HepG2 (cell line): ENCODE measurements around the gene PRKCZ. TPM values are rescaled to one million over a fixed set of nuclear protein-coding genes. Genes with fewer than 3 reads are reported as not detected.

ENCODE experiments used
- ATAC-seq: fragments of 200-7000 bp; cut with Tn5 transposase; 3 replicates; pipeline ENCODE4 v1.9.1; 2020; ENCODE audit warnings: mild to moderate bottlenecking, moderate library complexity
- BruUV-seq: library from RNA; stranded (reverse); fragments of 400-500 nt; replicated peaks from 2 replicates; lab custom pipeline; 2021; lab: Mats Ljungman, UMichigan
- CTCF ChIA-PET: fragments of 300-600 bp; formaldehyde crosslinking; extraction: SDS; loops from one replicate; lab custom pipeline; 2021; ENCODE audit warnings: low total read pairs, inconsistent platforms, low intra/inter-chr PET ratio; lab: Yijun Ruan, JAX
- POLR2A ChIA-PET: fragments of 350-600 bp; sonication (Branson Sonifier 250); formaldehyde crosslinking; loops from one replicate; lab custom pipeline; 2020; ENCODE audit warnings: antibody characterized with exemption, inconsistent platforms; lab: Yijun Ruan, JAX
- DNase-seq: peaks from one replicate; pipeline ENCODE4 v3.0.0-alpha.2; 2015; ENCODE audit warnings: low spot score
- FAIRE-seq: peaks from 3 replicates; lab custom pipeline; 2011; peaks lifted over from hg19 to GRCh38; lab: Jason Lieb, UNC
- H2AFZ ChIP-seq: one replicate; pipeline ENCODE4 v1.6.1; 2011; ENCODE audit warnings: low read length, inconsistent platforms
- H3K27ac ChIP-seq: fragments of 300-600 bp; 3 replicates; pipeline ENCODE4 v1.8.0; 2011; ENCODE audit warnings: mixed run types, mild to moderate bottlenecking, mixed read lengths, low read length, inconsistent platforms; ENCODE audit not compliant: insufficient read depth; ENCODE audit errors: extremely low read length
- H3K27me3 ChIP-seq, 2 experiments: fragments of 200-600 bp in 1 of 2; 2 replicates in 1 of 2; 3 replicates in 1 of 2; pipeline versions ENCODE4 v1.6.0 to v1.8.0; 2011; ENCODE audit warnings: low read length in 2 of 2, mild to moderate bottlenecking in 2 of 2, moderate library complexity in 2 of 2, inconsistent platforms in 1 of 2; ENCODE audit not compliant: insufficient read depth in 2 of 2, control insufficient read depth in 1 of 2
- H3K36me3 ChIP-seq, 2 experiments: fragments of 200-600 bp in 1 of 2; replicated peaks in 1 of 2; 2 replicates in 1 of 2; 3 replicates in 1 of 2; pipeline versions ENCODE4 v1.5.1 to v1.8.0; 2011; ENCODE audit warnings: low read length in 2 of 2, inconsistent platforms in 1 of 2; ENCODE audit not compliant: insufficient read depth in 2 of 2, control insufficient read depth in 1 of 2
- H3K4me1 ChIP-seq: 2 replicates; pipeline ENCODE4 v1.5.1; 2012; ENCODE audit warnings: low read length, inconsistent platforms; ENCODE audit not compliant: insufficient read depth
- H3K4me2 ChIP-seq: 2 replicates; pipeline ENCODE4 v1.6.0; 2011; ENCODE audit warnings: low read depth, low read length, inconsistent platforms
- H3K4me3 ChIP-seq, 3 experiments: fragments of 200-600 bp in 1 of 3; sonication (generic), shearing (Covaris generic) in 1 of 3; replicated peaks in 1 of 3; 2 replicates each; pipeline ENCODE4 v1.5.1; 2011 to 2016; ENCODE audit warnings: low read length in 3 of 3, inconsistent platforms in 2 of 3, low read depth in 2 of 3, mild to moderate bottlenecking in 2 of 3, control low read depth in 1 of 3, mixed read lengths in 1 of 3; ENCODE audit not compliant: insufficient read depth in 1 of 3
- H3K79me2 ChIP-seq: one replicate; pipeline ENCODE4 v1.6.1; 2011; ENCODE audit warnings: low read length, inconsistent platforms; ENCODE audit not compliant: insufficient read depth
- H3K9ac ChIP-seq: 2 replicates; pipeline ENCODE4 v1.6.0; 2011; ENCODE audit warnings: mild to moderate bottlenecking, low read depth, low read length, inconsistent platforms; ENCODE audit not compliant: insufficient read depth
- H3K9me3 ChIP-seq: 2 replicates; pipeline ENCODE4 v1.5.1; 2012; ENCODE audit warnings: mild to moderate bottlenecking, low read length
- H4K20me1 ChIP-seq: 2 replicates; pipeline ENCODE4 v1.6.0; 2011; ENCODE audit warnings: inconsistent platforms, mild to moderate bottlenecking, low read length, moderate library complexity; ENCODE audit not compliant: insufficient read depth
- BCL6 ChIP-seq: IDR thresholded peaks from 2 replicates; pipeline ENCODE4 v1.6.1; 2016; ENCODE audit warnings: missing genetic modification reagents, missing compliant biosample characterization
- CREB1 ChIP-seq, 2 experiments: fragments of 450-650 bp in 1 of 2; IDR thresholded peaks; 2 replicates each; pipeline ENCODE4 v1.6.1; 2016 to 2017; ENCODE audit warnings: control low read depth in 1 of 2, mild to moderate bottlenecking in 1 of 2, missing compliant biosample characterization in 1 of 2, missing genetic modification characterization in 1 of 2
- FIP1L1 ChIP-seq: fragments of 200-400 bp; formaldehyde crosslinking; IDR thresholded peaks from 2 replicates; pipeline ENCODE4 v1.6.1; 2018; ENCODE audit warnings: low read depth, mild to moderate bottlenecking, low read length, moderate library complexity, borderline replicate concordance; ENCODE audit not compliant: insufficient read depth
- HNRNPL ChIP-seq: fragments of 200-400 bp; formaldehyde crosslinking; IDR thresholded peaks from 2 replicates; pipeline ENCODE4 v1.6.1; 2017; ENCODE audit warnings: mild to moderate bottlenecking, low read depth, low read length
- MIER2 ChIP-seq: IDR thresholded peaks from 2 replicates; pipeline ENCODE4 v1.6.1; 2016; ENCODE audit warnings: missing biosample characterization, missing genetic modification reagents
- PRPF4 ChIP-seq: fragments of 200-400 bp; formaldehyde crosslinking; IDR thresholded peaks from 2 replicates; pipeline ENCODE4 v1.6.1; 2016; ENCODE audit warnings: low read length, low read depth; ENCODE audit not compliant: poor library complexity, severe bottlenecking
- RARA ChIP-seq: IDR thresholded peaks from 2 replicates; pipeline ENCODE4 v1.6.1; 2016; ENCODE audit warnings: missing genetic modification reagents, missing compliant biosample characterization
- RBM22 ChIP-seq: fragments of 200-400 bp; formaldehyde crosslinking; optimal IDR thresholded peaks from 2 replicates; pipeline ENCODE3; 2017; ENCODE audit warnings: mild to moderate bottlenecking, low read length, moderate library complexity
- SMAD3 ChIP-seq: sonication (generic); formaldehyde crosslinking; IDR thresholded peaks from 2 replicates; pipeline ENCODE4 v1.4.0; 2020; ENCODE audit warnings: missing genetic modification reagents
- ZBTB21 ChIP-seq: sonication (generic); formaldehyde crosslinking; IDR thresholded peaks from 2 replicates; pipeline ENCODE4 v1.4.0; 2020; ENCODE audit warnings: missing genetic modification reagents
- ZNF124 ChIP-seq: sonication (generic); formaldehyde crosslinking; IDR thresholded peaks from 2 replicates; pipeline ENCODE4 v1.4.0; 2020; ENCODE audit warnings: missing genetic modification reagents
- ZNF484 ChIP-seq: sonication (generic); formaldehyde crosslinking; IDR thresholded peaks from 2 replicates; pipeline ENCODE4 v1.5.1; 2020; ENCODE audit warnings: mild to moderate bottlenecking, low read depth, missing genetic modification reagents, borderline replicate concordance
- WGBS: methylation state at CpG from one replicate; pipeline ENCODE4 v1.1.6; 2017; ENCODE audit warnings: low lambda C conversion rate; 5-methylcytosine and 5-hydroxymethylcytosine counted together
- in situ Hi-C: cut with HindIII; loops from 2 replicates; pipeline ENCODE4 v1.10.0; 2017; ENCODE audit warnings: low pct_unique_long_range_greater_than_20kb; ENCODE audit not compliant: extremely low pct_ligation_motif_present
- intact Hi-C: fragments of 100-400 bp; cut with micrococcal nuclease; formaldehyde crosslinking; loops from one replicate; pipeline ENCODE4 v1.10.0; 2022; ENCODE audit not compliant: unreplicated experiment
- polyA plus RNA-seq, 8 experiments: library from polyadenylated mRNA; depleted of rRNA in 3 of 8; stranded (reverse) in 7 of 8; unstranded in 1 of 8; fragments of >200 nt; fragmentation: Illumina TruSeq in 4 of 8; extraction: Trizol in 4 of 8; gene quantifications; 2 replicates each; pipeline versions ENCODE4 v1.2.1 to v1.2.3, GENCODE V29; 2011 to 2016; ENCODE audit warnings: low read depth in 4 of 8, missing spikeins in 1 of 8, mixed read lengths in 1 of 8; ENCODE audit not compliant: insufficient read depth in 1 of 8
- total RNA-seq, 5 experiments: library from RNA; depleted of rRNA; stranded (reverse); fragments of >200 nt; fragmentation: Illumina TruSeq; extraction: Trizol; gene quantifications; 2 replicates each; pipeline ENCODE4 v1.2.3, GENCODE V29; 2016; ENCODE audit warnings: low read depth in 1 of 5

PRKCZ gene
- total and polyA plus RNA-seq, 2 of the 13 experiments (the other 11 are each of a cell fraction or from before 2014, with no cell fraction given), result 34.7 to 85.2 TPM

- TF ChIP-seq HNRNPL (0 out of 2 replicates have a peak, but pooled peaks have one; percentile 26), SMAD3 (CRISPR knock-in tag) (no peak)
These were observed 83.6 kb downstream of the PRKCZ start (continued) for GRCh38 chr1:2133879-2134215.

- no peaks in the 10 kb centered on the region for H3K27me3 ChIP-seq
- ChIA-PET POLR2A (no interaction called here), CTCF (no interaction called here)
- peaks cover 15% of the 10 kb centered on the region for H3K79me2 ChIP-seq
- H3K9ac ChIP-seq, result peak overlapping the region; percentile 89
- 1% methylated on average over 9 of the region's 9 CpGs for WGBS
- ATAC-seq, result peak; percentile 13
- H3K27ac ChIP-seq, result peak overlapping the region; percentile 96
- H3K4me3 ChIP-seq, result peak overlapping the region; percentile 61 to 77 (median 62); a peak in 5 of 6 replicates
- TSS peak; percentile 84 for BruUV-seq
- no peaks in the 10 kb centered on the region for H3K9me3 ChIP-seq
- intact Hi-C loops, result no loop called here
- TF ChIP-seq BCL6 (CRISPR knock-in tag) (peak; percentile 14; the same call in 1 of the 2 replicates), ZBTB21 (CRISPR knock-in tag) (no peak), CREB1 (IDR thresholded peaks at IDR 0.05) (no peak), CREB1 (CRISPR knock-in tag; IDR thresholded peaks at IDR 0.05) (0 out of 2 replicates have a peak, but pooled peaks have one; percentile 40)
- H4K20me1 ChIP-seq, result no peaks in the 10 kb centered on the region
- H3K36me3 ChIP-seq, result peaks cover 0 to 9% of the 10 kb centered on the region in 2 experiments; a peak in 2 of 5 replicates
- FAIRE-seq, result peak; percentile 8
- peaks cover 72% of the 10 kb centered on the region for H3K4me1 ChIP-seq
- H2AFZ ChIP-seq, result no peak overlapping the region
- H3K4me2 ChIP-seq, result peak overlapping the region; percentile 94
- in situ Hi-C loops, result no loop called here
- peak; percentile 70 for DNase-seq
These were observed 84.0 kb downstream of the PRKCZ start for GRCh38 chr1:2134266-2134620.

GRCh38 chr1:2134621-2135307, 84.6 kb downstream of the PRKCZ start:
- ChIA-PET CTCF (no interaction called here), POLR2A (interaction anchor here (1.2 kb wide), 1 partner anchor 29 kb away, joined by 5 read pairs; no protein-coding TSS in a partner anchor)
- Histone ChIP-seq H3K4me3 (peak overlapping the region; percentile 61 to 77 (median 62)), H3K27ac (peak overlapping the region; percentile 96), H3K36me3 (peaks cover 0 to 9% of the 10 kb centered on the region in 2 experiments; a peak in 2 of 5 replicates), H3K79me2 (peaks cover 19% of the 10 kb centered on the region), H3K9me3 (no peaks in the 10 kb centered on the region), H3K27me3 (no peaks in the 10 kb centered on the region), H3K4me2 (peak overlapping the region; percentile 94), H3K4me1 (peaks cover 77% of the 10 kb centered on the region), H3K9ac (peak overlapping the region; percentile 89), H2AFZ (no peak overlapping the region), H4K20me1 (no peaks in the 10 kb centered on the region)
- TSS peak; percentile 42 for BruUV-seq
- FAIRE-seq (peak; percentile 81), DNase-seq (peak; percentile 91), ATAC-seq (peak; percentile 80)
- intact Hi-C loops, result no loop called here
- WGBS, result 0% methylated on average over 26 of the region's 40 CpGs
- in situ Hi-C loops, result loop anchor here (5.0 kb wide), 1 partner anchor 32 kb away; no protein-coding TSS in a partner anchor
- TF ChIP-seq ZNF484 (no peak), PRPF4 (no peak), MIER2 (CRISPR knock-in tag) (no peak), ZNF124 (CRISPR knock-in tag) (peak; percentile 26; the same call in 1 of the 2 replicates), RBM22 (no peak), RARA (peak; percentile 51), FIP1L1 (no peak)
